ENCODE measurements around the gene FAM53C.

FAM53C gene

GRCh38 chr5:138369706-138370105 is 31.6 kb downstream of the FAM53C start:
- TF ChIP-seq, protein P1, sequence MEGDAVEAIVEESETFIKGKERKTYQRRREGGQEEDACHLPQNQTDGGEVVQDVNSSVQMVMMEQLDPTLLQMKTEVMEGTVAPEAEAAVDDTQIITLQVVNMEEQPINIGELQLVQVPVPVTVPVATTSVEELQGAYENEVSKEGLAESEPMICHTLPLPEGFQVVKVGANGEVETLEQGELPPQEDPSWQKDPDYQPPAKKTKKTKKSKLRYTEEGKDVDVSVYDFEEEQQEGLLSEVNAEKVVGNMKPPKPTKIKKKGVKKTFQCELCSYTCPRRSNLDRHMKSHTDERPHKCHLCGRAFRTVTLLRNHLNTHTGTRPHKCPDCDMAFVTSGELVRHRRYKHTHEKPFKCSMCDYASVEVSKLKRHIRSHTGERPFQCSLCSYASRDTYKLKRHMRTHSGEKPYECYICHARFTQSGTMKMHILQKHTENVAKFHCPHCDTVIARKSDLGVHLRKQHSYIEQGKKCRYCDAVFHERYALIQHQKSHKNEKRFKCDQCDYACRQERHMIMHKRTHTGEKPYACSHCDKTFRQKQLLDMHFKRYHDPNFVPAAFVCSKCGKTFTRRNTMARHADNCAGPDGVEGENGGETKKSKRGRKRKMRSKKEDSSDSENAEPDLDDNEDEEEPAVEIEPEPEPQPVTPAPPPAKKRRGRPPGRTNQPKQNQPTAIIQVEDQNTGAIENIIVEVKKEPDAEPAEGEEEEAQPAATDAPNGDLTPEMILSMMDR (IDR thresholded peaks at IDR 0.05; ENCODE audit: borderline replicate concordance, insufficient read depth, low read depth, low read length), result no peak
- H3K4me3 ChIP-seq (ENCODE audit: low read depth, low read length), result no peak overlapping the region

DNA sequence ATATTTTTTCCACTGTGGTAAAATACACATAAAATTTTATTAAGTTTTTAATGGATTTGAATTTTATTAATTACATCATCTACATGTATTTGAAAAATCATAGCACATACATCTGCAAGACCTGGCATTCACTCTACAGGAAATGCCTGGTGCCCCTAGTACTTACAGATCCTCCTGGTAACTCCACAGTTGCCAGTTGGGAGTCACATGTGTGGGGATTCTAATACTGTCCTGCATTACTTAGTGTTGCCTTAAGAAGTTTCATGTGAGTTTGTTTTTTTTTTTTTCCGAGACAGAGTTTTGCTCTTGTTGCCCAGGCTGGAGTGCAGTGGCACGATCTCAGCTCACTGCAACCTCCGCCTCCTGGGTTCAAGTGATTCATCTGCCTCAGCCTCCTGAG is 32.5 kb downstream of the FAM53C start:
- TF ChIP-seq, protein P1 (IDR thresholded peaks at IDR 0.05; ENCODE audit: borderline replicate concordance, insufficient read depth, low read depth, low read length), result no peak
- no peak overlapping the region for H3K4me3 ChIP-seq (ENCODE audit: low read depth, low read length)

GRCh38 chr5:138371454-138371853 is 33.4 kb downstream of the FAM53C start:
- no peak overlapping the region for H3K4me3 ChIP-seq (ENCODE audit: low read depth, low read length)
- TF ChIP-seq, protein P1 (IDR thresholded peaks at IDR 0.05; ENCODE audit: borderline replicate concordance, insufficient read depth, low read depth, low read length), result no peak

GRCh38 chr5:138372225-138372624 is 34.2 kb downstream of the FAM53C start:
- H3K4me3 ChIP-seq (ENCODE audit: low read depth, low read length), result no peak overlapping the region
- TF ChIP-seq, protein P1 (IDR thresholded peaks at IDR 0.05; ENCODE audit: borderline replicate concordance, insufficient read depth, low read depth, low read length), result no peak

GRCh38 chr5:138372653-138373052 is 34.6 kb downstream of the FAM53C start:
- TF ChIP-seq, protein P1 (IDR thresholded peaks at IDR 0.05; ENCODE audit: borderline replicate concordance, insufficient read depth, low read depth, low read length), result no peak
- H3K4me3 ChIP-seq (ENCODE audit: low read depth, low read length), result no peak overlapping the region

- no peak overlapping the region for H3K4me3 ChIP-seq (ENCODE audit: low read depth, low read length)
- TF ChIP-seq, protein P1 (IDR thresholded peaks at IDR 0.05; ENCODE audit: borderline replicate concordance, insufficient read depth, low read depth, low read length), result no peak
Observed at GRCh38 chr5:138382347-138382746, 44.3 kb downstream of the FAM53C start.

GRCh38 chr5:138385660-138386059 is 47.6 kb downstream of the FAM53C start:
- TF ChIP-seq, protein P1 (IDR thresholded peaks at IDR 0.05; ENCODE audit: borderline replicate concordance, insufficient read depth, low read depth, low read length), result no peak
- H3K4me3 ChIP-seq (ENCODE audit: low read depth, low read length), result no peak overlapping the region
